ENCODE results near the gene ZNF536. TPM values are rescaled to one million over a fixed set of nuclear protein-coding genes. Genes with fewer than 3 reads are reported as not detected.

The ZNF536 gene
- total RNA-seq, 5 donors from 2014 or later (not counting 1 experiment from before 2014, with no cell fraction given), result 0.03 to 0.40 (median 0.07) TPM; not detected in 1

DNA sequence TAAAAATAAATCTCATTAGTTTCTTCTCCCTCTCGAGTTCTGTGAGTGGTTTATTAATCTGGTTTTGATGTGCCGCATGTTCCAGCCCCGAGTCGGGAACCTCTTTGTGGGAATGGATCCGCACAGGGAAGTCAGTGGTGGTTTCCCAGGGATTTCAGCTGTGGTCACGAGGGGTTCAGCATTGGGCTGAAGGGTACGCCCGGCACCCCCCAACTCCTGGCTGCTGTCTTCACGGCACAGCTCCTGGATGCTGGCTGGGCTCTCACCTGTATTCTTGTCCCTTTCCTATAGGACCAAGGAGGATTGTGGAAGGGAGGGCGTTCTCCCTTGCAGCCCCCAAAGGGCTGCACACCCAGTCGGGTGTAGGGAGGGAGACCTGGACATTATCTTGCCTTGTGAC lies 167.8 kb downstream of the ZNF536 start:
- H3K36me3 Mint-ChIP-seq, result no peaks in the 10 kb centered on the region
- 89% methylated on average over 3 of the region's 11 CpGs for WGBS (ENCODE audit: insufficient coverage)
- H3K4me3 ChIP-seq (ENCODE audit: control insufficient read depth in 1 of 2, extremely low read depth in 1 of 2, low read length in 1 of 2), result no peak overlapping the region
- H3K4me1 ChIP-seq (ENCODE audit: control insufficient read depth in 1 of 2, extremely low read depth in 1 of 2, insufficient read depth in 2 of 2, low read length in 2 of 2), result no peaks in the 10 kb centered on the region
- POLR2A ChIA-PET, result no interaction called here
- ATAC-seq (replicated peaks in 1 of 4) (no peak), DNase-seq (no peak)
- H3K27ac Mint-ChIP-seq, result no peak overlapping the region
- peaks cover 0 to 10% of the 10 kb centered on the region in 2 experiments for H3K27me3 ChIP-seq (replicated peaks in 1 of 2; ENCODE audit: control insufficient read depth in 2 of 2, extremely low read depth in 1 of 2, insufficient read depth in 2 of 2, low read length in 1 of 2)
- H3K9me3 ChIP-seq, result no peaks in the 10 kb centered on the region
- CTCF ChIA-PET, result no interaction called here
- no peak overlapping the region for H3K4me3 Mint-ChIP-seq
- peaks cover 3 to 8% of the 10 kb centered on the region in 2 donors for H3K27me3 Mint-ChIP-seq
- H3K36me3 ChIP-seq (ENCODE audit: control insufficient read depth in 2 of 2, extremely low read depth in 1 of 2, insufficient read depth in 1 of 2, low read length in 1 of 2), result no peaks in the 10 kb centered on the region
- H3K9me3 Mint-ChIP-seq, result no peaks in the 10 kb centered on the region
- no peak overlapping the region for H3K27ac ChIP-seq (ENCODE audit: low read length)
- H3K4me1 Mint-ChIP-seq, result no peaks in the 10 kb centered on the region

DNA sequence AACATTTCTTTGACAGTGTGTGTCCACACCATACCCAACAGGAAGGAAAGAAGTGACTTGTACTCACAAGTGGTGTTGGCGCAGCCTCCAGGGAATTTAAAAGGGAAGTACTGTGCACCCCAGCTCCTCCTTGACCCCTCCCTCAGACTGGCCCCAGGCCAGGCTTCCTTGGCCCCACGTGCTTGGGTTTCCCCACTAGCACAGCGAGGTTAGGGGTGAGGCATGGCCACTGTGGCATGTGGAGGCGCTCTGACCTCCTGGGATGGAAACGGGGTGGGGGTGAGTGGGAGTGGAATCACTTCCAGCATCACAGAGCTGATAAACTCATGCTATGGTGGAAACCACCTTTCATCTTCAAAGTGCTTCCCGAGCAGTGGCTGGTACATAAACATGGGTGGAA lies 168.6 kb downstream of the ZNF536 start:
- no peak overlapping the region for H3K27ac ChIP-seq (ENCODE audit: low read length)
- Mint-ChIP-seq H3K4me1 (no peaks in the 10 kb centered on the region), H3K36me3 (no peaks in the 10 kb centered on the region), H3K27ac (no peak overlapping the region), H3K4me3 (no peak overlapping the region), H3K27me3 (peaks cover 3 to 8% of the 10 kb centered on the region in 2 donors), H3K9me3 (no peaks in the 10 kb centered on the region)
- POLR2A ChIA-PET, result no interaction called here
- CTCF ChIA-PET, result no interaction called here
- H3K27me3 ChIP-seq (replicated peaks in 1 of 2; ENCODE audit: control insufficient read depth in 2 of 2, extremely low read depth in 1 of 2, insufficient read depth in 2 of 2, low read length in 1 of 2), result peaks cover 0 to 10% of the 10 kb centered on the region in 2 experiments
- H3K4me1 ChIP-seq (ENCODE audit: control insufficient read depth in 1 of 2, extremely low read depth in 1 of 2, insufficient read depth in 2 of 2, low read length in 2 of 2), result no peaks in the 10 kb centered on the region
- no peaks in the 10 kb centered on the region for H3K36me3 ChIP-seq (ENCODE audit: control insufficient read depth in 2 of 2, extremely low read depth in 1 of 2, insufficient read depth in 1 of 2, low read length in 1 of 2)
- ATAC-seq (replicated peaks in 1 of 4), result no peak
- 100% methylated on average over 1 of the region's 6 CpGs for WGBS (ENCODE audit: insufficient coverage)
- no peaks in the 10 kb centered on the region for H3K9me3 ChIP-seq
- no peak for DNase-seq
- H3K4me3 ChIP-seq (ENCODE audit: control insufficient read depth in 1 of 2, extremely low read depth in 1 of 2, low read length in 1 of 2), result no peak overlapping the region

DNA sequence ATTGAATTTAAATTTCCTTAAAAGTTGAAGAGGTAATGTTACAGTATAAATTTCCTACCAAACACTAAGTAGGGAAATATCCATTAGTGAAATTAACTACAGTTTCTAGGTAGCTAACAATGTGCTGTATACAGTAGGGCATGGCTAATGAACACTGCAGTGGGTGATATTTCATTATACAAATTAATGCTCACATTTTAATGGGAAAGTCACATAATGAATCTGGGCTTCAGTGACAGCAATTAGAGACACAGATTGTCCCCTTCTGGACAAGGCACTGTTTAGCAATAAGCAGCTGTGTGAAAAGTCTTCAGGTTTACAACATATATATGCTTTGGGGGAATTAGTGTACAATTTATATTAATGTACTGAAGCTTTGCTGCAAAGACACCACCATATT lies 169.4 kb downstream of the ZNF536 start:
- Mint-ChIP-seq H3K27ac (no peak overlapping the region), H3K36me3 (no peaks in the 10 kb centered on the region), H3K4me3 (no peak overlapping the region), H3K4me1 (no peaks in the 10 kb centered on the region), H3K9me3 (no peaks in the 10 kb centered on the region), H3K27me3 (peaks cover 3 to 4% of the 10 kb centered on the region in 2 donors)
- DNase-seq, result no peak
- no peak for ATAC-seq (replicated peaks in 1 of 4)
- ChIA-PET CTCF (no interaction called here), POLR2A (no interaction called here)
- Histone ChIP-seq H3K27ac (ENCODE audit: low read length) (no peak overlapping the region), H3K4me3 (ENCODE audit: control insufficient read depth in 1 of 2, extremely low read depth in 1 of 2, low read length in 1 of 2) (no peak overlapping the region), H3K4me1 (ENCODE audit: control insufficient read depth in 1 of 2, extremely low read depth in 1 of 2, insufficient read depth in 2 of 2, low read length in 2 of 2) (no peaks in the 10 kb centered on the region), H3K9me3 (no peaks in the 10 kb centered on the region), H3K27me3 (replicated peaks in 1 of 2; ENCODE audit: control insufficient read depth in 2 of 2, extremely low read depth in 1 of 2, insufficient read depth in 2 of 2, low read length in 1 of 2) (peaks cover 0 to 10% of the 10 kb centered on the region in 2 experiments), H3K36me3 (ENCODE audit: control insufficient read depth in 2 of 2, extremely low read depth in 1 of 2, insufficient read depth in 1 of 2, low read length in 1 of 2) (no peaks in the 10 kb centered on the region)

- H3K27ac Mint-ChIP-seq, result no peak overlapping the region
- H3K4me3 Mint-ChIP-seq, result no peak overlapping the region
- ATAC-seq (replicated peaks in 1 of 4), result no peak
- 89% methylated on average over 7 of the region's 9 CpGs for WGBS (ENCODE audit: insufficient coverage)
- H3K9me3 ChIP-seq, result no peaks in the 10 kb centered on the region
- ChIA-PET POLR2A (no interaction called here), CTCF (no interaction called here)
- no peaks in the 10 kb centered on the region for H3K4me1 ChIP-seq (ENCODE audit: control insufficient read depth in 1 of 2, extremely low read depth in 1 of 2, insufficient read depth in 2 of 2, low read length in 2 of 2)
- no peaks in the 10 kb centered on the region for H3K9me3 Mint-ChIP-seq
- DNase-seq, result no peak
- peaks cover 0 to 10% of the 10 kb centered on the region in 2 experiments for H3K27me3 ChIP-seq (replicated peaks in 1 of 2; ENCODE audit: control insufficient read depth in 2 of 2, extremely low read depth in 1 of 2, insufficient read depth in 2 of 2, low read length in 1 of 2)
- H3K36me3 Mint-ChIP-seq, result no peaks in the 10 kb centered on the region
- H3K27me3 Mint-ChIP-seq, result peaks cover 4% of the 10 kb centered on the region in 2 donors
- no peak overlapping the region for H3K4me3 ChIP-seq (ENCODE audit: control insufficient read depth in 1 of 2, extremely low read depth in 1 of 2, low read length in 1 of 2)
- H3K4me1 Mint-ChIP-seq, result no peaks in the 10 kb centered on the region
- H3K27ac ChIP-seq (ENCODE audit: low read length), result no peak overlapping the region
- H3K36me3 ChIP-seq (ENCODE audit: control insufficient read depth in 2 of 2, extremely low read depth in 1 of 2, insufficient read depth in 1 of 2, low read length in 1 of 2), result no peaks in the 10 kb centered on the region
Observed at GRCh38 chr19:30543243-30543945, 171.2 kb downstream of the ZNF536 start.

DNA sequence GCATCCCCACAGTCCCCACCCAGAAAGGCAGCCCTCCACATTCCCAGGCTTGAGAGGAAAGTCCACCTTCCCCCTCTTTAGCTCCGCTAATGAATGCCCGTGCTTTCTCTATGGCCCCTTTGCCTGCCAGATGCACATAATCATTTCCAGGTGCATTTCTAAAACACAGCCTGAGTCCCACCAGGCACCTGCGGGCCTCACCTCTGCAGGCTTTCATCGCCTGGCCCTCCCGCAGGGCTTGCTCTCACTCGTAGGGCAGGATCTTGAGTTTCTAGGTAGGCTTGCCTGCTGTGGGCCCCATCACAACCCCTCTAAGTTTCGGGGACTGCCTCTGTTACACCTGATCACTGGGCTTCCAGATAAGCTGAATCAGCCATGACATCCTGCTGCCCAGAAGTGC lies 173.6 kb downstream of the ZNF536 start:
- H3K27me3 ChIP-seq (replicated peaks in 1 of 2; ENCODE audit: control insufficient read depth in 2 of 2, extremely low read depth in 1 of 2, insufficient read depth in 2 of 2, low read length in 1 of 2), result peaks cover 0 to 7% of the 10 kb centered on the region in 2 experiments
- no peak overlapping the region for H3K4me3 ChIP-seq (ENCODE audit: control insufficient read depth in 1 of 2, extremely low read depth in 1 of 2, low read length in 1 of 2)
- no peak overlapping the region for H3K27ac ChIP-seq (ENCODE audit: low read length)
- H3K4me1 ChIP-seq (ENCODE audit: control insufficient read depth in 1 of 2, extremely low read depth in 1 of 2, insufficient read depth in 2 of 2, low read length in 2 of 2), result no peaks in the 10 kb centered on the region
- Mint-ChIP-seq H3K36me3 (no peaks in the 10 kb centered on the region), H3K4me3 (no peak overlapping the region), H3K4me1 (no peaks in the 10 kb centered on the region), H3K27ac (no peak overlapping the region), H3K9me3 (no peaks in the 10 kb centered on the region), H3K27me3 (peaks cover under 1 to 3% of the 10 kb centered on the region in 2 donors)
- DNase-seq, result no peak
- 91% methylated on average over 7 of the region's 7 CpGs for WGBS (ENCODE audit: insufficient coverage)
- H3K36me3 ChIP-seq (ENCODE audit: control insufficient read depth in 2 of 2, extremely low read depth in 1 of 2, insufficient read depth in 1 of 2, low read length in 1 of 2), result no peaks in the 10 kb centered on the region
- ChIA-PET POLR2A (no interaction called here), CTCF (interaction anchor here in 1 of 2 donors (0.6 kb wide), 1 partner anchor 1955 kb away, joined by 3 read pairs; no protein-coding TSS in a partner anchor)
- ATAC-seq (replicated peaks in 1 of 4), result no peak
- H3K9me3 ChIP-seq, result no peaks in the 10 kb centered on the region

GRCh38 chr19:30546332-30546731 lies 174.1 kb downstream of the ZNF536 start:
- CTCF ChIA-PET, result no interaction called here
- no peak overlapping the region for H3K4me3 Mint-ChIP-seq
- no peaks in the 10 kb centered on the region for H3K36me3 Mint-ChIP-seq
- POLR2A ChIA-PET, result no interaction called here
- Histone ChIP-seq H3K4me1 (ENCODE audit: control insufficient read depth in 1 of 2, extremely low read depth in 1 of 2, insufficient read depth in 2 of 2, low read length in 2 of 2) (no peaks in the 10 kb centered on the region), H3K9me3 (no peaks in the 10 kb centered on the region), H3K27ac (ENCODE audit: low read length) (no peak overlapping the region), H3K36me3 (ENCODE audit: control insufficient read depth in 2 of 2, extremely low read depth in 1 of 2, insufficient read depth in 1 of 2, low read length in 1 of 2) (no peaks in the 10 kb centered on the region), H3K27me3 (replicated peaks in 1 of 2; ENCODE audit: control insufficient read depth in 2 of 2, extremely low read depth in 1 of 2, insufficient read depth in 2 of 2, low read length in 1 of 2) (peaks cover 0 to 7% of the 10 kb centered on the region in 2 experiments), H3K4me3 (ENCODE audit: control insufficient read depth in 1 of 2, extremely low read depth in 1 of 2, low read length in 1 of 2) (no peak overlapping the region)
- ATAC-seq (replicated peaks in 1 of 4), result no peak
- no peak for DNase-seq
- peaks cover 0 to 3% of the 10 kb centered on the region in 2 donors for H3K27me3 Mint-ChIP-seq
- no peak overlapping the region for H3K27ac Mint-ChIP-seq
- 45% methylated on average over 4 of the region's 6 CpGs for WGBS (ENCODE audit: insufficient coverage)
- no peaks in the 10 kb centered on the region for H3K9me3 Mint-ChIP-seq
- no peaks in the 10 kb centered on the region for H3K4me1 Mint-ChIP-seq

GRCh38 chr19:30547246-30547645 lies 175.1 kb downstream of the ZNF536 start:
- POLR2A ChIA-PET, result no interaction called here

More at GRCh38 chr19:30547246-30547645, 175.1 kb downstream of the ZNF536 start:
- no peaks in the 10 kb centered on the region for H3K9me3 ChIP-seq
- H3K27ac Mint-ChIP-seq, result no peak overlapping the region
- H3K9me3 Mint-ChIP-seq, result no peaks in the 10 kb centered on the region
- no peaks in the 10 kb centered on the region for H3K4me1 ChIP-seq (ENCODE audit: control insufficient read depth in 1 of 2, extremely low read depth in 1 of 2, insufficient read depth in 2 of 2, low read length in 2 of 2)
- peaks cover 0 to 7% of the 10 kb centered on the region in 2 experiments for H3K27me3 ChIP-seq (replicated peaks in 1 of 2; ENCODE audit: control insufficient read depth in 2 of 2, extremely low read depth in 1 of 2, insufficient read depth in 2 of 2, low read length in 1 of 2)
- H3K27me3 Mint-ChIP-seq, result peaks cover 0 to 3% of the 10 kb centered on the region in 2 donors
- H3K4me3 Mint-ChIP-seq, result no peak overlapping the region
- H3K36me3 ChIP-seq (ENCODE audit: control insufficient read depth in 2 of 2, extremely low read depth in 1 of 2, insufficient read depth in 1 of 2, low read length in 1 of 2), result no peaks in the 10 kb centered on the region
- H3K4me1 Mint-ChIP-seq, result no peaks in the 10 kb centered on the region
- DNase-seq (no peak), ATAC-seq (replicated peaks in 1 of 4) (no peak)
- H3K27ac ChIP-seq (ENCODE audit: low read length), result no peak overlapping the region
- H3K4me3 ChIP-seq (ENCODE audit: control insufficient read depth in 1 of 2, extremely low read depth in 1 of 2, low read length in 1 of 2), result no peak overlapping the region
- CTCF ChIA-PET, result no interaction called here
- no peaks in the 10 kb centered on the region for H3K36me3 Mint-ChIP-seq
- no CpG with 5 or more reads among the region's 2 CpGs for WGBS (ENCODE audit: insufficient coverage)

Measured in T-cell (primary cell).